Measurements from ENCODE around the gene KCNIP4.

The KCNIP4 gene

DNA sequence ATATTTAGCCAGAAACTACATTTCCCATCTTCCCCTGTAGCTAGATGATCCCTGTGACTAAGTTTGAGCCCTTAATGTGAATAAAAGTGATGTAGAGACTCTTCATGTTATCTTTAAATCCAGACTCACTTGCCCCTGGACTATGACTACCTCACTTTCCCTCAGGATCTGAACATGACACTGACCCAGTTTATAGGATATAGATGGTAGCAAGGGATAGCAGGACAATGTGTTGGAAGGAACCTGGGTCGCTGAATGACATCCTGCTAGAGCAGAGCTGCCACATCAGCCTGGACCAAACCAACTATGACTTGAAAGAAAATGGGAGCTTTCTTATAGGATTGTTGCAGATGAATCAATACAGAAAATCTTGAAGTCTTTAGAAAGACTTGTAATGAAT, 1110.1 kb downstream of the KCNIP4 start:
- no peak for DNase-seq (ENCODE audit: low read depth, low spot score)
- no peak overlapping the region for H3K4me3 ChIP-seq (ENCODE audit: low read depth, low read length)
- CTCF ChIA-PET = no interaction called here
- POLR2A ChIA-PET = no interaction called here
- TF ChIP-seq, protein P1, sequence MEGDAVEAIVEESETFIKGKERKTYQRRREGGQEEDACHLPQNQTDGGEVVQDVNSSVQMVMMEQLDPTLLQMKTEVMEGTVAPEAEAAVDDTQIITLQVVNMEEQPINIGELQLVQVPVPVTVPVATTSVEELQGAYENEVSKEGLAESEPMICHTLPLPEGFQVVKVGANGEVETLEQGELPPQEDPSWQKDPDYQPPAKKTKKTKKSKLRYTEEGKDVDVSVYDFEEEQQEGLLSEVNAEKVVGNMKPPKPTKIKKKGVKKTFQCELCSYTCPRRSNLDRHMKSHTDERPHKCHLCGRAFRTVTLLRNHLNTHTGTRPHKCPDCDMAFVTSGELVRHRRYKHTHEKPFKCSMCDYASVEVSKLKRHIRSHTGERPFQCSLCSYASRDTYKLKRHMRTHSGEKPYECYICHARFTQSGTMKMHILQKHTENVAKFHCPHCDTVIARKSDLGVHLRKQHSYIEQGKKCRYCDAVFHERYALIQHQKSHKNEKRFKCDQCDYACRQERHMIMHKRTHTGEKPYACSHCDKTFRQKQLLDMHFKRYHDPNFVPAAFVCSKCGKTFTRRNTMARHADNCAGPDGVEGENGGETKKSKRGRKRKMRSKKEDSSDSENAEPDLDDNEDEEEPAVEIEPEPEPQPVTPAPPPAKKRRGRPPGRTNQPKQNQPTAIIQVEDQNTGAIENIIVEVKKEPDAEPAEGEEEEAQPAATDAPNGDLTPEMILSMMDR (IDR thresholded peaks at IDR 0.05; ENCODE audit: insufficient read depth, low read length, missing control alignments) = no peak

DNA sequence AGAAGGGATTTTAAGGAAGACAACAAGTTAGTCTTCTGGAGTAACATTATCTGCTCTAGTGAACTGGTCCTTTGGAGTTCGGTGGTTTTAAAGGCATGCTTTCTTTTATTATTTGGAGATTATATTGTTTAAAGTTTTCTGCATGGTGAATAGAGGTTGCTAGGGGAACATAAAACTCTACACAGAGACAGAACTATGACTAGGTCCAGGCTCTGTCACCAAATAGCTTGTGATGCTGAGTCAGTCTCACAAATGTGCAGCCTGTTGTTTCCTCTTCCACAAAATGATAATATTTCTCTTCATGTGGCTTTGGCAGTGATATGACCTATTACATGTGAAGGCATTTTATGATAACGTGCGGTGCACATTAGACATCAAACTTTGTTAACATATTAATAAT, 1115.7 kb downstream of the KCNIP4 start:
- DNase-seq (ENCODE audit: low read depth, low spot score) = no peak
- ChIA-PET POLR2A (no interaction called here), CTCF (no interaction called here)
- H3K4me3 ChIP-seq (ENCODE audit: low read depth, low read length) = no peak overlapping the region
- TF ChIP-seq, protein P1 (IDR thresholded peaks at IDR 0.05; ENCODE audit: insufficient read depth, low read length, missing control alignments) = no peak

DNA sequence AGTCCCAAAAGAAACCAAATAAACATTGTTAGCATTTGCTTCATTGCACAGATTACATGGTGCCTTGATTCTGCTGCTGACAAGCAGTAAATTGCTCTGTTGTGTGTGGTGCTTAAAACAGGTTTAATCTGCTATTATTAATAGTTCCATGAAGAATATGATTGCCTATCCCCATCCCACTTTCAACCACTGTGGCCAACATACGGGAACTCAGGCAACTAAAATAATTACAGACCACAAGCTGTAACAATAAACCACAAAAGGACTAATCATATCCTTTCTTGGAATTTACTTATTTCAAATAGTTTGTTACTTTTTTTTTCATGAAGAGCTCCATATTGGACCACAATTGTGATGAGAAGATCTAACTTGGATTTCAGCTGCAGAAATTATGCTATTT, 1116.8 kb downstream of the KCNIP4 start:
- no peak overlapping the region for H3K4me3 ChIP-seq (ENCODE audit: low read depth, low read length)
- CTCF ChIA-PET = no interaction called here
- POLR2A ChIA-PET = no interaction called here
- TF ChIP-seq, protein P1 (IDR thresholded peaks at IDR 0.05; ENCODE audit: insufficient read depth, low read length, missing control alignments) = no peak
- no peak for DNase-seq (ENCODE audit: low read depth, low spot score)

DNA sequence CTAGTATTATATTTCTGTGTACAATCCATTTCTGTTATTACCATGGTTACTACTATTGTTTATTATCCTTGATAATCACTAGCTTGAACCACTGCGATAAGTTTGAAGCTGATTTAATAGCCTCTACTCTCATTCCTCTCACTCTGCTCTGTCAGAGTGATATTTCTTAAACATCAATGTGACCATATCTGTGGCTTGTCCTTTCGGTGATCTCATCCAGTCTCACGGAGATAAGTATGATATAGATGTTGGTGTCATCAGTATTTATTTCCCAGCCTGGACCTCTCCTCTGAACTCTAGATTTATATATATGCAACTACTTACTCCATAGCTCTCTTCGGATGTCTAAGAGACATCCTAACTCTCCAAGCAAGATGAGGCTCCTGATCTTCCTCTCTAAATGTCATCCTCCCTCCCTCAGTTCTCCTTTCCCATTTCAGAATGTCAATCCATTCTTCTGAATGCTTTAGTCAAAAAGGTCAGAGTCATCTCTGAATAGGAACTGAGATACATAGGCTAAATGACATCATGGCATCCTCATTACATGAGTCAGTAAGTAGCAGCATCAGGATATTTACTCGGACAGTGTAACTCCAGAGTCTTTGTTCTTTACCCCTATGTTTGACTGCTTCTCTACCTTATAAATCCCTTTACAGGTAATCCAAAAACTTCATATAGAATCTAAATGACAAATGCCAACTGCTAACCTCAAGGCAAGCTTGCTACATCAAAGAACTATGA, 1118.8 kb downstream of the KCNIP4 start:
- H3K4me3 ChIP-seq (ENCODE audit: low read depth, low read length) = no peak overlapping the region
- ChIA-PET CTCF (interaction anchor here (1.7 kb wide), 1 partner anchor 57 kb away, joined by 4 read pairs; no protein-coding TSS in a partner anchor), POLR2A (no interaction called here)
- TF ChIP-seq, protein P1 (IDR thresholded peaks at IDR 0.05; ENCODE audit: insufficient read depth, low read length, missing control alignments) = no peak
- DNase-seq (ENCODE audit: low read depth, low spot score) = no peak

- no peak for DNase-seq (ENCODE audit: low read depth, low spot score)
- CTCF ChIA-PET = no interaction called here
- POLR2A ChIA-PET = no interaction called here
- no peak overlapping the region for H3K4me3 ChIP-seq (ENCODE audit: low read depth, low read length)
- TF ChIP-seq, protein P1 (IDR thresholded peaks at IDR 0.05; ENCODE audit: insufficient read depth, low read length, missing control alignments) = no peak
Observed at GRCh38 chr4:20825505-20825904, 1123.1 kb downstream of the KCNIP4 start.

- ChIA-PET CTCF (no interaction called here), POLR2A (no interaction called here)
Observed at GRCh38 chr4:20816287-20816686, 1132.3 kb downstream of the KCNIP4 start.

More at GRCh38 chr4:20816287-20816686, 1132.3 kb downstream of the KCNIP4 start:
- H3K4me3 ChIP-seq (ENCODE audit: low read depth, low read length) = no peak overlapping the region
- no peak for DNase-seq (ENCODE audit: low read depth, low spot score)
- TF ChIP-seq, protein P1 (IDR thresholded peaks at IDR 0.05; ENCODE audit: insufficient read depth, low read length, missing control alignments) = no peak
